ENCODE measurements around the gene INPP5J.
"Not testable (repeated sequence)": the region's sequence is repeated elsewhere in the genome, so short reads cannot be mapped to it uniquely, and the experiment has no call there.

INPP5J gene

DNA sequence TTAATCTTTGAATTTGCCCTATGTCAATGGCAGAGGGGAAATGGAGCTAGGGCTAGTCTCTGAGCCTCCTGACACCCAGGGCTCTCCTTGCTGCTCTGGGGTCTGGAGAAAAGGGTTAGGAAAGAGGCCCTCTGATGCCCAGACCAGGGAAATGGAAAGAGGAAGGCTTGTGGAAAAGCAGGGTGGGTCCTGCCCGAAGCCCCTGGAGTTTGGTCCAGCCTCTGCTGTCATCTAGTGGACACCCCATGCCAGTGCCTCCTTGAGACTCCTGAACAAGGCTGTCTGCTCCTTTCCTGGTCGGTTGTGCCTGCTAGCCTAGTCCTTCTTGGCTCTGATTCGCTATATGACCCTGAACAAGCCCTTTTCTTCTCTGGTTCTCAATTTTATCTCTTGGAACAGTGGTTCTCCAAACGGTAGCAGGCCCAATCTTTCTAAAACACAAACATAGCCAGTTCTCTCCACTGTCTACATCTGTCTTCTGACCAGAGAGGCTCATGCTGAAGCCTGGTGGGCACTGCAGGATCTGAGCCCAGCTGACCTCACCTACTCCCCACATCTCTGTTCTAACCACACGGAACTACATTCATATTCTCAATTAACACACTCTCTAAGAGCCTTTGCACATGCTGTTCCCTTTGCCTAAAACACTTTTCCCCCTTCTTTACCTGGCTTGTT is 26.3 kb downstream of the INPP5J start:
- peak; percentile 15 for DNase-seq (ENCODE audit: low read depth)

DNA sequence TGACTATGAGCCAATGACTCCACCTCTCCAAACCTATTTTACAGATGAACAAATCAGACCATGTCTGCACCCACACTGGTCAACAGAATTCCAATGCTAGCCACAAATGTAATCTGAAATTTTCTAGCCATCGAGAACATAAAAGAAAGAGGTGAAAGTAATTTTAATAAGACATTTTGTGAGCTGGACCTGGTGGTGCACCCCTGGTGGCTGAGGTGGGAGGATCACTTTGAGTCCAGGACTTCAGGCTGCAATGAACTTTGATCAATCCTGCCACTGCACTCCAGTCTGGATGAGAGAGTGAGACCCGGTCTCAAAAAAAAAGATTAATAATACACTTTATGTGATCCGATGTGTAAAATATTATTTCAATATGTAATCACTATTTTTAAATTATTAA is 27.8 kb downstream of the INPP5J start:
- no peak for DNase-seq (ENCODE audit: low read depth)

DNA sequence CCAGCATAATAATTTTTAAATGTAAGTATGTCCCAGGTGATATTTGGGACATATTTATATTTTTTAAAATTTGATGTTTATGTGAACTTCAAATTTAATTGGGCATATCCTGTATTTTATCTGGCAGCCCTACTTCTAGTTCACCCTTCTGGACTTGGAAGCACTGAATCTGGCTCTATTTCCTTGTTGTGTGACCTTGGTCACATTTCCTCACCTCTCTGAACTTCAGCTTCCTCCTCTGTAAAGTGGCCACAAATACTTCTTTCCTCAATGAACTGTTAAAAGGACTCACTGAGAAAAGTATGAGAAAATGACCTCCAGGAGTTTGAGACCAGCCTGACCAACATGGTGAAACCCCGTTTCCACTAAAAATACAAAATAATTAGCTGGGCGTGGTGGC is 29.1 kb downstream of the INPP5J start:
- no peak for DNase-seq (ENCODE audit: low read depth)

DNA sequence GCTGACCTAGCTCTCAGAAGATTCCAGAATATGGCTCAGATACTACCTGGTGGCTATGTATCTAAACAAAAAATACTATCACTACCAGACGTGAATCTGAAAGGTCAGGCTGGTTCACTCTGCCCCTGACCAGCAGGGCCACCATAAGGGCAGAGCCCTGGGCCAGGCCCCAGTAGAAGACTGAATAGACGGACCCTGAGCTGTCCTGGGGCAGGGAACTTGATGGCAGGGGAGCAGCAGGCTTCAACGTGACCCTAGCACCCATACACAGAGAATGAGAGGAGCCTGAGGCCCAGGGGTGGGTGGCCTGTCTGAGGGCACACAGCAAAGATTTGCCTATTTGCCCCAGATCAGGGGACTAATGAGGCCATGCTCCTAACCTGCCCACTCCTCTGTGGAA is 30.6 kb downstream of the INPP5J start:
- DNase-seq (ENCODE audit: low read depth) = no peak

DNA sequence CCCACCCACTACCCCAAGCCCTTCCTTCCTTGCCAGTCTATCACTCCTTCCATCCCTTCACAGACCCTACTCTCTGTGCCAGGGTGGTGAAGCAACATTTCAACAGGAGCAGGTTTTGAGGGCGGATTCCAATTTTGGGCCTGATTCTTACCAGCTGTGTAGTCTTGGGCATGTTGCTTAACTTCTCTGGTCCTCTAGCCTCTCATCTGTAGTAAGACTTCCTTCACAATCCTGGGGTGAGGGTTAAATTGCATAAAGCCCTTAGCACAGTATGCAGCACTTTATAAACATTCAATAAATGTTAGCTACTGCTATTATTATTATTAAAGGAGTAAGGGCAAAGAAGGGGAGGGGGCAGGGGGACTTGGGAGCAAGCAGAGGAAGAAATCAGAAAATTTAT is 32.2 kb downstream of the INPP5J start:
- no peak for DNase-seq (ENCODE audit: low read depth)

DNA sequence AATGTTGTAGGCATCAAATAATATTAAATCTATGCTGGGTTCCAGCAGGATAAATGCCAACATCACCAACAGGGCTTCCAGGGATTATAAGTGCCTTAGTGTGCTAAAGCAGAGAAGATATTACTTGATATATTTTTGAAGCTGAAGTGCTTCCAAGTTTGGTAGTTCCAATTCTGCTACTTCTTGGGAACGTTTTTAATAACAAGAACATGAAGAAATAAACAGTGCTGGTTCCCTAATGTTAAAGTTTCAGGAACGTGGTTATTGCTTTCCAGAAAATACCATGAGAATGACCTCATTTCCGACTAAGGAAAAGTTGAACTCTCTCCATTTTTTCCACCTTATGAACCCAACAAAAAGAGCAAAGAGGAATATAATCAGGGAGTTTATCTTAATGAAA is 32.7 kb downstream of the INPP5J start:
- DNase-seq (ENCODE audit: low read depth) = no peak

DNA sequence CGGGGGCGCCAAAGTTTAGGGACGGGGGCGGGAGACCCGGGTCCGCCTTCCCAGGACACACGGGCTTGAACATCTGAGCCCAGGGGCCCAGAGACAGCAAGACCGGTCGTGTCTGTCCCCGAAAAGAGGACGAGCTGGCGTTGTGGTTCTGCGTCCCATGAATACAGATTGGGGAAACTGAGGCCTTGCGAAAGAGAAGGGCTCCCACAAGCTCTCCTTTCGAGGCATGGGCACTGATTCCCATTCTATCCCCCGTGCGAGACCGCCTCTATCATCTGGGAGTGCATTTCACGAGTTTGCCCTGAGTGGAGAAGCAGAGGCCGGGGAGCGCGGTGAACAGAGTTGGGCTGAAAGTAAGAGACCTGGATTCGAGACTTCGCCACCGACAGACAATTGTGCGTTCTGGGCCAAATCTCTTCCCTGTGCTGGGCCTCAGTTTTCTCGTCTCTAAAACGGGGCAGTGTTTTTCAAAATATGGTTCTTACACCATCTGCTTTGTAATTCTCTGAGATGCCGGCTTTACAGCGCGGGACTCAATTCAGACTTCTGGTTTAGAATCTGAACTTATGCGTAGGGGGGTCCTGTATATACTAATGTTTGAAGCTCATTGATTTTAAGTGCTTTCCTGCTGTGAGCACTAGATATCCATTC is 37.7 kb downstream of the INPP5J start:
- DNase-seq (ENCODE audit: low read depth) = no peak

DNA sequence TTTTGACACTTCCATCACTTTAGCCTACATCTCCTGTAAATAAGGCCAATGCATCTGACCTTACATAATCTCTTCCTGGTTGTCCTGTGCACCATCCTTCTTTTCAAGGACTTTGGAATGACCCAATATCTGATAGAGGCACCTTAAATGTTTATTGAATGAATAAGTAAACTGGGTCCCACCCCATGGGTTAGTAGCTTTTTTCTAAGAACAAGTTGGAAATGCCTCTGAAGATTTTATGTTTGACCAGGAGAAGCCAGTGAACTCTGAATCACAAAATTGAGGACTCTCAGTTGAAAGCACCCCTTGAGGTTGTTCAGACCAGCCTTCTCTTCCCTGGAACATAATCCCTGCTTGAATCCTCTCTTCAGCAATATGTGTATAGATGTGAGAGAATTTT is 38.6 kb downstream of the INPP5J start:
- DNase-seq (ENCODE audit: low read depth) = no peak

DNA sequence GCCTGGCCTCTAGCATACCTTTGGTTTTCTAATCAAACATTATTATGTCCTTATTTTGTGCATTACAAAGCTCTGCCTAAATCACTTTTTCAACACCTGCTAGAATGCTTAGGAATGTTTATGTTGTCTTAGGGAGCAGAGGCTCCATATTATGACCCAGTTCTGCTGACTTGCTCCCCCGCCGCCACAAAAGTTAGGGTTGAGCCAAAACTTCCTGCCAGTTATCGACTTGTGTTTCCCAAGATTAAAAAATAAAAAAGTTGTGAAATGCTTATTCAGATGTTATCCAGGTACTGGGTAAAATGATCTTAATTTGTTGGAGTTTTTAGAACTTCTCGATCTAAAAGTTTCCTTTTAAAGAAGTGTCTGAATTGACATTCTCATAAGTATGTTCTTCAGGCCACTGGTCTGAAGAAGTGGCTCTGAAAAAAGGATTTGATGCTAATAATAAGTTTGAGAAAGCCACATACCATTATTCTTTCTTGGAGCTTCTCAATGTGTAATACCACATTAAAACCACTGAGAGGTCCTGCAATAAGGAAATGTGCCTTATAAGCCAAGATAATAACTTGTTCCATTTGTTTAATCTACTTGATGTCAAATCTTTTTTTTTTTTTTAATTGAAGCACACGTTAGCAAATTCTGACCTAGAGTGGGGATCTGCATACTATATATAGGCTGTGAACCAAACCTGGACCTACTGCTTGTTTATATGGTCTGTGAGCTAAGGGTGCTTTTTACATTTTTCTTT is 39.4 kb downstream of the INPP5J start:
- DNase-seq (ENCODE audit: low read depth) = no peak

DNA sequence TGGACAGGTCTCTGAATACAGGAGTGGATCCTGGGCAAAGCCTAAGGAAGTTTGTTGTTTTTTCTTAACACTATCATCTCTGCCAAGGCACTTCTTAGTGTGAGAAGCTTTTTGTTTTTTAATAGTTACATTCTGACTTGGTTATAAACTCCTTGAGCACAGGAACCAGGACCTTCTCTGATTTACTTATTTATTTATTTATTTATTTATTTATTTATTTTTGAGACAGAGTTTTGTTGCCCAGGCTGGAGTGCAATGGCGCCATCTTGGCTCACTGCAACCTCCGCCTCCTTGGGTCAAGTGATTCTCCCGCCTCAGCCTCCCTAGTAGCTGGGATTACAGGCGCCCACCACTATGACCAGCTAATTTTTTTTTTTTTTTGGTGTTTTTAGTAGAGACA is 48.2 kb downstream of the INPP5J start:
- no peak for DNase-seq (ENCODE audit: low read depth)

DNA sequence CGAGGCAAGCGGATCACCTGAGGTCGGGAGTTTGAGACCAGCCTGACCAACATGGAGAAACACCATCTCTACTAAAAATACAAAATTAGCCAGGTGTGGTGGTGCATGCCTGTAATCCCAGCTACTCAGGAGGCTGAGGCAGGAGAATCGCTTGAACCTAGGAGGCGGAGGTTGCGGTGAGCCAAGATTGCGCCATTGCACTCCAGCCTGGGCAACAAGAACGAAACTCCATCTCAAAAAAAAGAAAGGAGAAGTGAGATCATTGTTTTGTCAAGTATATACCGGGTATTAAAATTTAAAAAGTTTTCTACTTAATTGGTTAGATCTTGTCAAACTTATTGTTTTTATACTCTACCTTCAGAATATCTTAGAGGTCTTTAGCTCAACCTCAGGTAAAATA is 49.0 kb downstream of the INPP5J start:
- not testable (repeated sequence) for DNase-seq (ENCODE audit: low read depth)

DNA sequence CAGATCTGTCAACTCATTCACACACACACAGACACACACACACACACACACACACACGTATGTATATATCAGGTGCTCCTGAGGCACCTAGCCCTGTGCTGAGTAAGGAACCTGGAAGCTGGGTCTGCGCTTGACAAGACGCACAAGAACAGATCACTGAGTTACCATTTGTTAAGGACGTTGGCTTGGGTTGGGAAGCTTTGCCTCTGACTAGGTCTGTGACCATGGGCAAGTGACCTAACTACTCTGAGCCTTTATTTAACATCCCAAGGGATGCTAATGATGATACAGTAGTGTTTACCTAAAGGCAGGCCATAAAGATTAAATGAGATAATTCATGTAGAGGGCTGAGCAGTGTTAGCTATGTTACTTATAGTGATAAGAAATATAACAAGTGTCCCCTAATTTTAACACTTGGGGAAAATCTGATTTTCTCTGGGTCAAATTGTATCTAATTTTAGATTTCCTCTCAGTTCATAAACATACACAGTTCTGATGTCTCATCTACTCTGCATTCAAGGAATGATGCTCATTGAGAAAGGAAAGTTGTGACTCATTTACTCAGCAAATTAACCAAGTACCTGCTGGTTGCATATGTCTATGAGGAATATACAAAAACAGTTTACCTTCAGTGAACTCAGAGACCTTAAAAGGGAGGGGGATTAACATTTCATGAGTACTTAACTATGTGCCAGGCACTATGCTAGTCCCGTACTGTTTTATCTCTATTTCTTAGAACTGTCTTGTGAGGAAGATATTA is 50.8 kb downstream of the INPP5J start:
- DNase-seq (ENCODE audit: low read depth) = no peak

DNA sequence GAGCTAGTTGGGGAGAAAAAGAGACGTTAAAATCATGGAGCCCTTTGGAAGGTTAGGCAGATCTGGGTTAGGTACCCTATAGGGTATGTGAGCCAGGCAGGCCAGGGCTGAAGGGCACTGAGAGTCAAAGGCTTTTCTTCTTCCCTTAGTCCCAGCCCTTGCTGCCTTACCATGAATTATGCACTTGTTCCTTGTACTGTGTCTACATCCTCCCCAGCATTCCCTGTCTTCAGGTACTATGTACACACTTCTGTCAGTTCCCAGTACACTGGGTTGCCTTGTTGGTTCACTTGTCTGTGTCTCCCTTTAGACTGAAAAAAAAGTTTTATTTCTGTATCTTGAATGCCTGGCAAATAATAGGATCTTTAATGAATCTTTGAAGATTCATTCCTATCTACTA is 54.2 kb downstream of the INPP5J start:
- DNase-seq (ENCODE audit: low read depth) = no peak

DNA sequence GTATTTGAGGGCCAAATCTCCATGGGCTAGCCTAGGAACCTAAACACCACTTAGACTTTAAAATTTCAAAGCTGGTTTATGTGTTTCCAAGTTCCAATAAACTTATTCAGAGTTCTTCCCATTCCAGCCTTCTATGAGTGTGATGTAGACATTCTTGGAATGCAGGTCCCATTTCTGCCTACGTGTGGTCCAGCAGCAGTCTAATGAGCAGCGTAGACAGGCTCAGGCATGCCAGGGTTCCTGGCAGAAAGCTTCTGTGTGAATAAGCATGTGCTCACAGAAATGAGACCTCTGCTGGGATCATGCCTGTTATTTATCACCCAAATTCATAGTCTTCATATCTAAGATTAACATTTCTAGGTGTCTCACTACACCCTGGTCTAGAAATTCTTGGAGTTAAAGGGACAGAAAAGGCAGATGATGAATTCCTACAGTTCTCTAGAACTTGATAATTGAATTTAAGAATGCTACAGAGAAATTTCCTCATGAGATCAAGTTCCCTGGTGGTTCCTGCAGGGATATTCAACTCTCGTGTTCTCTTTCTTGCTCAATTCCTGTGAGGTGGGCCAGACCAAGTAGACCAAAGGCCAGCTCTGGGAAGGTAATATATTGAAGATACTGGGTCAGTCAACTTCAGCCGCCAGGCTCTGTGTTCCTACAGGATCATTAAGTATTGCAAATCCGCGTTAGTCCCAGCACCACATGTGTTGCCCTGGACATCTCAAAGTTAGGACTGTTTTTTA is 54.8 kb downstream of the INPP5J start:
- no peak for DNase-seq (ENCODE audit: low read depth)

DNA sequence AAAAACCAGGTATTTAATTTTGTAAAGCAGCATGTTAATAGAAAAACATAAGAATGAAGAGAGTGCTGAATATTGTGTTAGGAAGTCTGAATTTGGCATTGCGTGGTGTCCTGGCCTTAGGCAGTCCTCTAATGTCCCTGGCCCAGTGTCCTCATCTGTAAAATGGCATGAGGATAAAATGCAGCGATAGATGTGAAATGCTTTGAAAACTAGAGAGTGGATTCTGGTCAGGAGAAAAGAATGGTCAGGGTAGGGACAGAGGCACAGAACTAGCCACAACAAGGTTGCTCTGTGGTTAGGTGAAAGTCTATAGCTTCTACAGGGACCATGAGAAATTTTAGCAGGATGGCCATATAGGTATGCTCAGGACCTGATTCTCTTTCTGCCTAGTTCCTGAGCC is 56.1 kb downstream of the INPP5J start:
- no peak for DNase-seq (ENCODE audit: low read depth)

DNA sequence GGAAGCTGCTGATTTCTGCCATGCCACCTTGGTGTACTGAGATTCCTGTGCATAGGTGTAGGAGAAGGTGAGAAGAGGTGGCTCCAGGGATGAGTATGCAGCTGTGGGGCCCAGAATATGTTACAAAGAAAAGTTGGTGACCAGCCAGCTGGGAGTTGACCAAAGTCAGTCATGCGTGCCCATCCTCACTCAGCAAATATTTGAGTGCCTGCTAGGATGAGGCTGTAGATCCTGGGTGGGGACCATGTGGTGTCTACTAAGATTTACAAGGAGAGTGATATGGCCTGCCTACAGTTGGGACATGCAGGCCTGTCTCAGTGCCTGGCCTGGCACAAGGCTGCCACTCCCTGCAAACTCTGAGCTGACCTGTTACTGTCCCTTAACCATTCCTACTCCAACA is 56.6 kb downstream of the INPP5J start:
- DNase-seq (ENCODE audit: low read depth) = no peak

DNA sequence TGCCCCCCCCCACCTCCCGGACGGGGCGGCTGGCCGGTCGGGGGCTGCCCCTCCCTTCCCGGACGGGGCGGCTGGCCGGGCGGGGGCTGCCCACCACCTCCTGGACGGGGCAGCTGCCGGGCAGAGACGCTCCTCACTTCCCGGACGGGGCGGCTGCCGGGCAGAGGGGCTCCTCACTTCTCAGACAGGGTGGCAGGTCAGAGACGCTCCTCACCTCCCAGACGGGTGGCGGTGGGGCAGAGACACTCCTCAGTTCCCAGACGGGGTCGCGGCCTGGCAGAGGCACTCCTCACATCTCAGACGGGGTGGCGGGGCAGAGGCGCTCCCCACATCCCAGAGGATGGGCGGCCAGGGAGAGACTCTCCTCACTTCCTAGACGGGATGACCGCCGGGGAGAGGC is 61.2 kb downstream of the INPP5J start:
- DNase-seq (ENCODE audit: low read depth) = no peak
